Retinal pigment epithelial cell (primary cell): ENCODE measurements around the gene LDHAL6A.

ENCODE experiments used
- DNase-seq: peaks from one replicate; pipeline ENCODE4 v3.0.0-alpha.2; 2010; ENCODE audit warnings: low read depth
- H3K4me3 ChIP-seq: 2 replicates; pipeline ENCODE4 v1.5.1; 2011; ENCODE audit warnings: mild to moderate bottlenecking, low read length, control low read depth, moderate library complexity
- CTCF ChIP-seq: conservative IDR thresholded peaks from 2 replicates; pipeline ENCODE4 v1.5.1; 2011; ENCODE audit warnings: low read depth, low read length, control low read depth, inconsistent platforms

Gene LDHAL6A

GRCh38 chr11:18485913-18486528 is 30.4 kb downstream of the LDHAL6A start:
- no peak for TF ChIP-seq CTCF
- H3K4me3 ChIP-seq: no peak overlapping the region
- DNase-seq: no peak

- no peak overlapping the region for H3K4me3 ChIP-seq
- no peak for TF ChIP-seq CTCF
- DNase-seq: no peak
These were observed 34.7 kb downstream of the LDHAL6A start for GRCh38 chr11:18490319-18490718.

- TF ChIP-seq CTCF: no peak
- H3K4me3 ChIP-seq: no peak overlapping the region
- no peak for DNase-seq
These were observed 35.3 kb downstream of the LDHAL6A start for GRCh38 chr11:18490736-18491485.

- no peak for DNase-seq
- H3K4me3 ChIP-seq: no peak overlapping the region
- no peak for TF ChIP-seq CTCF
These were observed 36.3 kb downstream of the LDHAL6A start for GRCh38 chr11:18491924-18492323.

- TF ChIP-seq CTCF: no peak
- no peak for DNase-seq
- no peak overlapping the region for H3K4me3 ChIP-seq
These were observed 37.2 kb downstream of the LDHAL6A start for GRCh38 chr11:18492888-18493287.

GRCh38 chr11:18493310-18493709 is 37.7 kb downstream of the LDHAL6A start:
- DNase-seq: no peak
- H3K4me3 ChIP-seq: no peak overlapping the region
- TF ChIP-seq CTCF: no peak

GRCh38 chr11:18495271-18495670 is 39.6 kb downstream of the LDHAL6A start:
- H3K4me3 ChIP-seq: no peak overlapping the region
- no peak for TF ChIP-seq CTCF
- DNase-seq: no peak
